Measurements from ENCODE around the gene CACNA1C.

DNA sequence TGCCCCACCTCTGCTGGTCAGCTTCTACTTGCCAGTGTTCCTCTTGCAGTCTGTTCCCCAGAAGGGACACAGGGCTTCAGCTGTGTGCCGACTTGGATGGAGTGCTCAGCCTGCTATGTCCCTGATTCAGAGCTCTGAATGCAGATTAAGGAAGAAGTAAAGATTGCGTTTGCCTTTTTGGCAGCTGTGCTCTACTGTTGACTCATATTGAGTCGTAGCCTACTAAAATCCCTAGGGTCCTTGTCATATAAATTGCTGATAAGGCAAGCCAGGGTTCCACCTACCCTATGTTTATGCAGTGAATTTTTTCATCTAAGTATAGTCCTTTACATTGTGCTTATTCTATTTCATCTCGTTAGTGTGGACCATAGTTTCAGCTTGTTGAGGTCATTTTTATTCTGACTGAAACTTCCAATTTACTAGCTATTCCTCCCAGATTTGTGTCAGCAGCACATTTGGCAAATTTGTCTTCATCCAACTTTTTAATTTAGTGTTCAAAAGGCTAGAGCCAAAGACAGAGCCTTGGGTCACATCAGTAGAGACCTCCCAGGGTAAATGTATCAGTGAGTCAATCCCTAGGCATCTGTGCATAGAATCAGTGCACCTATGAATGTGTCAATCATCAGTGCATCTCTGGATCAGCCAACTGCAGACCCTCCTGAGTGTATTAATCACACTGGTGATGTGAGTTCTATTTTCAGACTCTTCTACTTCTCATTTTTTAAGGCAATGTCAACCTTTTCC is 31.9 kb downstream of the CACNA1C start:
- TF ChIP-seq, protein P1, sequence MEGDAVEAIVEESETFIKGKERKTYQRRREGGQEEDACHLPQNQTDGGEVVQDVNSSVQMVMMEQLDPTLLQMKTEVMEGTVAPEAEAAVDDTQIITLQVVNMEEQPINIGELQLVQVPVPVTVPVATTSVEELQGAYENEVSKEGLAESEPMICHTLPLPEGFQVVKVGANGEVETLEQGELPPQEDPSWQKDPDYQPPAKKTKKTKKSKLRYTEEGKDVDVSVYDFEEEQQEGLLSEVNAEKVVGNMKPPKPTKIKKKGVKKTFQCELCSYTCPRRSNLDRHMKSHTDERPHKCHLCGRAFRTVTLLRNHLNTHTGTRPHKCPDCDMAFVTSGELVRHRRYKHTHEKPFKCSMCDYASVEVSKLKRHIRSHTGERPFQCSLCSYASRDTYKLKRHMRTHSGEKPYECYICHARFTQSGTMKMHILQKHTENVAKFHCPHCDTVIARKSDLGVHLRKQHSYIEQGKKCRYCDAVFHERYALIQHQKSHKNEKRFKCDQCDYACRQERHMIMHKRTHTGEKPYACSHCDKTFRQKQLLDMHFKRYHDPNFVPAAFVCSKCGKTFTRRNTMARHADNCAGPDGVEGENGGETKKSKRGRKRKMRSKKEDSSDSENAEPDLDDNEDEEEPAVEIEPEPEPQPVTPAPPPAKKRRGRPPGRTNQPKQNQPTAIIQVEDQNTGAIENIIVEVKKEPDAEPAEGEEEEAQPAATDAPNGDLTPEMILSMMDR (IDR thresholded peaks at IDR 0.05): no peak
- no peak for TF ChIP-seq POLR2A (IDR thresholded peaks at IDR 0.05)
